SK-N-SH treated with all-trans-retinoic acid at 6 μM for 48 hours (cell line): Measurements from ENCODE around the gene PPP1R18.

Experiments used
- BACH2 ChIP-seq: fragments of 250-450 bp; sonication (Bioruptor Pico); IDR thresholded peaks from 2 replicates; pipeline ENCODE4 v1.9.0; 2021; ENCODE audit warnings: mild to moderate bottlenecking, borderline replicate concordance
- PATZ1 ChIP-seq: fragments of 250-450 bp; sonication (Bioruptor Pico); IDR thresholded peaks from 2 replicates; pipeline ENCODE4 v1.8.0; 2020; ENCODE audit warnings: mild to moderate bottlenecking, moderate library complexity, borderline replicate concordance
- PPARA ChIP-seq: fragments of 250-450 bp; sonication (Bioruptor Pico); IDR thresholded peaks from 2 replicates; pipeline ENCODE4 v1.5.0; 2020; ENCODE audit warnings: mild to moderate bottlenecking, borderline replicate concordance
- TCF4 ChIP-seq: fragments of 250-450 bp; sonication (Bioruptor Pico); IDR thresholded peaks from 2 replicates; pipeline ENCODE4 v1.8.0; 2021; ENCODE audit warnings: mild to moderate bottlenecking, moderate library complexity, borderline replicate concordance
- TOX ChIP-seq: fragments of 250-450 bp; sonication (Bioruptor Pico); IDR thresholded peaks from 2 replicates; pipeline ENCODE4 v1.8.0; 2021; ENCODE audit warnings: mild to moderate bottlenecking, moderate library complexity, borderline replicate concordance
- ZFP3 ChIP-seq: fragments of 250-450 bp; sonication (Bioruptor Pico); IDR thresholded peaks from 2 replicates; pipeline ENCODE4 v1.5.0; 2020; ENCODE audit warnings: mild to moderate bottlenecking, moderate library complexity
- ZNF565 ChIP-seq: fragments of 450-650 bp; formaldehyde crosslinking; conservative IDR thresholded peaks from 2 replicates; pipeline ENCODE4 v1.5.0; 2020; ENCODE audit warnings: low read depth, mild to moderate bottlenecking, moderate library complexity
- ZNF70 ChIP-seq: fragments of 450-650 bp; formaldehyde crosslinking; IDR thresholded peaks from 2 replicates; pipeline ENCODE4 v1.5.0; 2020; ENCODE audit warnings: mild to moderate bottlenecking, moderate library complexity
- TF ChIP-seq, protein P1 (sequence below): fragments of 250-450 bp; sonication (Bioruptor Pico); IDR thresholded peaks from 2 replicates; pipeline ENCODE4 v1.5.0; 2020; ENCODE audit warnings: mild to moderate bottlenecking, moderate library complexity

- TF ChIP-seq ZNF70 (CRISPR knock-in tag) (no peak), BACH2 (CRISPR knock-in tag) (no peak), PPARA (no peak), TCF4 (peak; percentile 27; the same call in 1 of the 2 replicates), ZNF565 (CRISPR knock-in tag) (no peak), PATZ1 (no peak), TOX (CRISPR knock-in tag) (no peak), ZFP3 (CRISPR knock-in tag) (no peak)
- TF ChIP-seq, protein P1, sequence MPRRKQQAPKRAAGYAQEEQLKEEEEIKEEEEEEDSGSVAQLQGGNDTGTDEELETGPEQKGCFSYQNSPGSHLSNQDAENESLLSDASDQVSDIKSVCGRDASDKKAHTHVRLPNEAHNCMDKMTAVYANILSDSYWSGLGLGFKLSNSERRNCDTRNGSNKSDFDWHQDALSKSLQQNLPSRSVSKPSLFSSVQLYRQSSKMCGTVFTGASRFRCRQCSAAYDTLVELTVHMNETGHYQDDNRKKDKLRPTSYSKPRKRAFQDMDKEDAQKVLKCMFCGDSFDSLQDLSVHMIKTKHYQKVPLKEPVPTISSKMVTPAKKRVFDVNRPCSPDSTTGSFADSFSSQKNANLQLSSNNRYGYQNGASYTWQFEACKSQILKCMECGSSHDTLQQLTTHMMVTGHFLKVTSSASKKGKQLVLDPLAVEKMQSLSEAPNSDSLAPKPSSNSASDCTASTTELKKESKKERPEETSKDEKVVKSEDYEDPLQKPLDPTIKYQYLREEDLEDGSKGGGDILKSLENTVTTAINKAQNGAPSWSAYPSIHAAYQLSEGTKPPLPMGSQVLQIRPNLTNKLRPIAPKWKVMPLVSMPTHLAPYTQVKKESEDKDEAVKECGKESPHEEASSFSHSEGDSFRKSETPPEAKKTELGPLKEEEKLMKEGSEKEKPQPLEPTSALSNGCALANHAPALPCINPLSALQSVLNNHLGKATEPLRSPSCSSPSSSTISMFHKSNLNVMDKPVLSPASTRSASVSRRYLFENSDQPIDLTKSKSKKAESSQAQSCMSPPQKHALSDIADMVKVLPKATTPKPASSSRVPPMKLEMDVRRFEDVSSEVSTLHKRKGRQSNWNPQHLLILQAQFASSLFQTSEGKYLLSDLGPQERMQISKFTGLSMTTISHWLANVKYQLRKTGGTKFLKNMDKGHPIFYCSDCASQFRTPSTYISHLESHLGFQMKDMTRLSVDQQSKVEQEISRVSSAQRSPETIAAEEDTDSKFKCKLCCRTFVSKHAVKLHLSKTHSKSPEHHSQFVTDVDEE (CRISPR knock-in tag): no peak
These were observed 34.3 kb upstream of the PPP1R18 start for GRCh38 chr6:30720738-30721197.
